Breast epithelium (tissue), 3 donors: Measurements from ENCODE around the gene VGLL2.

Experiments
- POLR2A ChIP-seq: fragments of 450-650 bp; IDR thresholded peaks from one replicate; pipeline ENCODE4 v1.6.1; 2016; ENCODE audit warnings: antibody characterized with exemption, mild to moderate bottlenecking, moderate library complexity
- POLR2AphosphoS5 ChIP-seq, 3 donors: sonication (generic); formaldehyde crosslinking; IDR thresholded peaks; one replicate each; pipeline ENCODE4 v1.6.1; 2017; ENCODE audit warnings: antibody characterized with exemption in 3 of 3
- TF ChIP-seq, protein P1 (sequence below), 3 donors: fragments of 450-650 bp; IDR thresholded peaks; one replicate each; pipeline ENCODE4 v1.5.1; 2016 to 2017; ENCODE audit warnings: antibody characterized with exemption in 3 of 3, mild to moderate bottlenecking in 3 of 3, moderate library complexity in 3 of 3

DNA sequence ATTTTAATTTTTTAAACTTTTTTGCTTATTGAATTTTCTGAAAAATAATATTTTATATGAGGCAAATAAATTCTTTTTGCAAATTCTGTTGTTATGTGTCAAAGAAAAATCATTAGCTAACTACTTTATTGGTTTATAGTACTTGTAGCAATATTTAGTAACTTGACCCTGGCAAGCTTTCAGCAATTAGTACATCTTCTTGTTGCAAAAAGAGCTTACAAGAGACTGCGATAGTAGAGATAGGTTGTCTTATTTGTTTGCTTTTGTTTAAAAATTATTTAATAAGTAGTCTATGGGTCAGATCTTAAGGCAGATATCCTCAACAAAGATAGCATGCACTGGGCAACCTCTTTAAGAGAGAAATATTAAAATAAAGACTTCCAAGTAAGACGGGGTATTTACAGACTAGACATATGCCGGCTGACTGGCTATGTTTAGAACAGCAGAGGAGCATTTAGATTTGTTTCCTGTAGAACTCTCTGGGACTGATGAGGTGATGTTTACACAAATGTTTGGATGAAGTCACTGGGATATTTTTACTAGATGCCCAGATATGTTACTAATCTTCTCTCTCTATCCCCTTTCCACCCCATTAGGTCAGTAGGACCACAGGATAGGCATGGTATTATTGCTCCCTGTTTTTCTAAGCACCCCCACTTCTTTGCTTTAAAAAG lies 25.0 kb downstream of the VGLL2 start:
- TF ChIP-seq, protein P1, sequence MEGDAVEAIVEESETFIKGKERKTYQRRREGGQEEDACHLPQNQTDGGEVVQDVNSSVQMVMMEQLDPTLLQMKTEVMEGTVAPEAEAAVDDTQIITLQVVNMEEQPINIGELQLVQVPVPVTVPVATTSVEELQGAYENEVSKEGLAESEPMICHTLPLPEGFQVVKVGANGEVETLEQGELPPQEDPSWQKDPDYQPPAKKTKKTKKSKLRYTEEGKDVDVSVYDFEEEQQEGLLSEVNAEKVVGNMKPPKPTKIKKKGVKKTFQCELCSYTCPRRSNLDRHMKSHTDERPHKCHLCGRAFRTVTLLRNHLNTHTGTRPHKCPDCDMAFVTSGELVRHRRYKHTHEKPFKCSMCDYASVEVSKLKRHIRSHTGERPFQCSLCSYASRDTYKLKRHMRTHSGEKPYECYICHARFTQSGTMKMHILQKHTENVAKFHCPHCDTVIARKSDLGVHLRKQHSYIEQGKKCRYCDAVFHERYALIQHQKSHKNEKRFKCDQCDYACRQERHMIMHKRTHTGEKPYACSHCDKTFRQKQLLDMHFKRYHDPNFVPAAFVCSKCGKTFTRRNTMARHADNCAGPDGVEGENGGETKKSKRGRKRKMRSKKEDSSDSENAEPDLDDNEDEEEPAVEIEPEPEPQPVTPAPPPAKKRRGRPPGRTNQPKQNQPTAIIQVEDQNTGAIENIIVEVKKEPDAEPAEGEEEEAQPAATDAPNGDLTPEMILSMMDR (IDR thresholded peaks at IDR 0.05) = no peak
- no peak for TF ChIP-seq POLR2A
- TF ChIP-seq POLR2AphosphoS5 (IDR thresholded peaks at IDR 0.05) = no peak
